ENCODE results near the gene ARHGEF28.

DNA sequence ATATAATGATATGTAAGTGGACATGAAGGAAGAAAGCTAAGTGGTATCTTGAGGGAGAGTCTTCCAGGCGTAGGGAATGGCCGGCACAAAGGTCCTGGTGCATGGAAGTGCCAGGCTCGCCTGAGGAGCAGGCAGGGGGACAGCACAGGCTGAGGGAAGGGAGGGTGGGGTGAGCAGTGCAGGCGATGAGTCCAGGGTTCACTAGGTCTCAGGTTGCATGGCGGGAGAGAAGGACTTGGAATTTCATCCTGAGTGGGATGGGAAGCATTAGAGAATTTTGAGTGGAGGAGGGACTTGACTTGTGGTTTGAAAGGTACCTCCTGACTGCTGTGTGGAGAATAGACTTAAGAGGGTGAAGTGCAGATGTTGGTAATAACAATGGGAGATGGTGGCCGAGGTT, 268.9 kb downstream of the ARHGEF28 start:
- TF ChIP-seq EZH2phosphoT487 (IDR thresholded peaks at IDR 0.05): no peak
- TF ChIP-seq, protein P1, sequence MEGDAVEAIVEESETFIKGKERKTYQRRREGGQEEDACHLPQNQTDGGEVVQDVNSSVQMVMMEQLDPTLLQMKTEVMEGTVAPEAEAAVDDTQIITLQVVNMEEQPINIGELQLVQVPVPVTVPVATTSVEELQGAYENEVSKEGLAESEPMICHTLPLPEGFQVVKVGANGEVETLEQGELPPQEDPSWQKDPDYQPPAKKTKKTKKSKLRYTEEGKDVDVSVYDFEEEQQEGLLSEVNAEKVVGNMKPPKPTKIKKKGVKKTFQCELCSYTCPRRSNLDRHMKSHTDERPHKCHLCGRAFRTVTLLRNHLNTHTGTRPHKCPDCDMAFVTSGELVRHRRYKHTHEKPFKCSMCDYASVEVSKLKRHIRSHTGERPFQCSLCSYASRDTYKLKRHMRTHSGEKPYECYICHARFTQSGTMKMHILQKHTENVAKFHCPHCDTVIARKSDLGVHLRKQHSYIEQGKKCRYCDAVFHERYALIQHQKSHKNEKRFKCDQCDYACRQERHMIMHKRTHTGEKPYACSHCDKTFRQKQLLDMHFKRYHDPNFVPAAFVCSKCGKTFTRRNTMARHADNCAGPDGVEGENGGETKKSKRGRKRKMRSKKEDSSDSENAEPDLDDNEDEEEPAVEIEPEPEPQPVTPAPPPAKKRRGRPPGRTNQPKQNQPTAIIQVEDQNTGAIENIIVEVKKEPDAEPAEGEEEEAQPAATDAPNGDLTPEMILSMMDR (IDR thresholded peaks at IDR 0.05): no peak
- no peak for TF ChIP-seq EZH2 (IDR thresholded peaks at IDR 0.05)
